WTC11 (cell line): ENCODE measurements around the gene EOLA1. TPM values are rescaled to one million over a fixed set of nuclear protein-coding genes. Genes with fewer than 3 reads are reported as not detected.

Experiments
- ATAC-seq: fragments of 200-7000 bp; cut with Tn5 transposase; 2 replicates; pipeline ENCODE4 v1.10.0; 2021; ENCODE audit warnings: mild to moderate bottlenecking, moderate library complexity
- CTCF ChIA-PET: fragments of 300-600 bp; sonication (Branson Sonifier 250); formaldehyde crosslinking; loops from one replicate; lab custom pipeline; 2021; ENCODE audit warnings: antibody characterized with exemption; lab: Charles Lee
- POLR2A ChIA-PET: fragments of 350-600 bp; sonication (Branson Sonifier 250); formaldehyde crosslinking; loops from one replicate; lab custom pipeline; 2021; ENCODE audit warnings: antibody characterized with exemption; lab: Charles Lee
- DNase-seq: peaks from one replicate; pipeline ENCODE4 v3.0.0; 2021; ENCODE audit warnings: low spot score
- H3K27ac Mint-ChIP-seq: 2 replicates; pipeline ENCODE4 v1.8.0; 2021; ENCODE audit warnings: mixed read lengths
- H3K27me3 Mint-ChIP-seq: 2 replicates; pipeline ENCODE4 v1.8.0; 2021; ENCODE audit warnings: low read depth, mild to moderate bottlenecking, moderate library complexity, mixed read lengths
- H3K36me3 Mint-ChIP-seq: 2 replicates; pipeline ENCODE4 v1.8.0; 2021; ENCODE audit warnings: mixed read lengths
- H3K4me1 Mint-ChIP-seq: 2 replicates; pipeline ENCODE4 v1.8.0; 2022; ENCODE audit warnings: mixed read lengths
- H3K4me3 Mint-ChIP-seq: 2 replicates; pipeline ENCODE4 v1.8.0; 2021; ENCODE audit warnings: mild to moderate bottlenecking, moderate library complexity, mixed read lengths
- H3K9me3 Mint-ChIP-seq: 2 replicates; pipeline ENCODE4 v1.8.0; 2021; ENCODE audit warnings: mixed read lengths
- FOXK1 ChIP-seq: sonication (generic); formaldehyde crosslinking; IDR thresholded peaks from 2 replicates; pipeline ENCODE4 v1.8.0; 2022; ENCODE audit warnings: mild to moderate bottlenecking, moderate library complexity, missing genetic modification reagents
- NFYB ChIP-seq: sonication (generic); formaldehyde crosslinking; conservative IDR thresholded peaks from 2 replicates; pipeline ENCODE4 v1.8.0; 2022; ENCODE audit warnings: low read depth, missing genetic modification reagents
- NR2C2 ChIP-seq: sonication (generic); formaldehyde crosslinking; IDR thresholded peaks from 2 replicates; pipeline ENCODE4 v1.8.0; 2022; ENCODE audit warnings: mild to moderate bottlenecking, missing genetic modification reagents
- OVOL2 ChIP-seq: fragments of 250-450 bp; sonication (Bioruptor Pico); IDR thresholded peaks from 2 replicates; pipeline ENCODE4 v1.9.0; 2021; ENCODE audit warnings: mild to moderate bottlenecking, borderline replicate concordance
- RORB ChIP-seq: fragments of 250-450 bp; sonication (Bioruptor Pico); IDR thresholded peaks from 2 replicates; pipeline ENCODE4 v1.9.0; 2021; ENCODE audit warnings: mild to moderate bottlenecking
- TCF7 ChIP-seq: sonication (generic); formaldehyde crosslinking; IDR thresholded peaks from 2 replicates; pipeline ENCODE4 v1.8.0; 2022; ENCODE audit warnings: mild to moderate bottlenecking, low read depth, missing genetic modification reagents, moderate library complexity
- TEAD1 ChIP-seq: sonication (generic); formaldehyde crosslinking; IDR thresholded peaks from 2 replicates; pipeline ENCODE4 v1.8.0; 2022; ENCODE audit warnings: mild to moderate bottlenecking, missing genetic modification reagents
- ZNF121 ChIP-seq: sonication (generic); formaldehyde crosslinking; IDR thresholded peaks from 2 replicates; pipeline ENCODE4 v1.8.0; 2023; ENCODE audit warnings: missing genetic modification reagents
- ZNF232 ChIP-seq: sonication (generic); formaldehyde crosslinking; IDR thresholded peaks from 2 replicates; pipeline ENCODE4 v1.8.0; 2022; ENCODE audit warnings: mild to moderate bottlenecking, missing genetic modification reagents
- ZNF263 ChIP-seq: sonication (generic); formaldehyde crosslinking; IDR thresholded peaks from 2 replicates; pipeline ENCODE4 v1.8.1; 2022; ENCODE audit warnings: low read depth, mild to moderate bottlenecking, moderate library complexity, missing genetic modification reagents
- ZNF671 ChIP-seq: fragments of 250-450 bp; sonication (Bioruptor Pico); IDR thresholded peaks from 2 replicates; pipeline ENCODE4 v1.8.0; 2021; ENCODE audit warnings: mild to moderate bottlenecking
- total RNA-seq: library from RNA; stranded (reverse); gene quantifications from 3 replicates; pipeline ENCODE4 v1.2.3, GENCODE V29; 2021
- TF ChIP-seq, protein P1 (sequence below): sonication (generic); formaldehyde crosslinking; IDR thresholded peaks from 2 replicates; pipeline ENCODE4 v1.8.0; 2022; ENCODE audit warnings: mild to moderate bottlenecking, missing genetic modification reagents
- TF ChIP-seq, protein P2 (sequence below): fragments of 200-600 bp; IDR thresholded peaks from 2 replicates; pipeline ENCODE4 v1.8.0; 2022; ENCODE audit warnings: antibody characterized with exemption
- TF ChIP-seq, protein P3 (sequence below): sonication (generic); formaldehyde crosslinking; conservative IDR thresholded peaks from 2 replicates; pipeline ENCODE4 v1.8.1; 2022; ENCODE audit warnings: mild to moderate bottlenecking, missing genetic modification reagents
- TF ChIP-seq, protein P4 (sequence below): sonication (generic); formaldehyde crosslinking; IDR thresholded peaks from 2 replicates; pipeline ENCODE4 v1.8.1; 2022; ENCODE audit warnings: mild to moderate bottlenecking, missing genetic modification reagents, moderate library complexity, borderline replicate concordance
- TF ChIP-seq, protein P5 (sequence below): sonication (generic); formaldehyde crosslinking; IDR thresholded peaks from 2 replicates; pipeline ENCODE4 v1.8.1; 2023; ENCODE audit warnings: mild to moderate bottlenecking, missing genetic modification reagents
- TF ChIP-seq, protein P6 (sequence below): fragments of 250-450 bp; sonication (Bioruptor Pico); IDR thresholded peaks from 2 replicates; pipeline ENCODE4 v1.8.0; 2021; ENCODE audit warnings: mild to moderate bottlenecking
- TF ChIP-seq, protein P7 (sequence below): fragments of 250-450 bp; sonication (Bioruptor Pico); IDR thresholded peaks from 2 replicates; pipeline ENCODE4 v1.9.0; 2021; ENCODE audit warnings: moderate library complexity, mild to moderate bottlenecking, inconsistent platforms, borderline replicate concordance
- TF ChIP-seq, protein P8 (sequence below): fragments of 250-450 bp; sonication (Bioruptor Pico); IDR thresholded peaks from 2 replicates; pipeline ENCODE4 v1.9.0; 2021; ENCODE audit warnings: mild to moderate bottlenecking

The EOLA1 gene
- total RNA-seq, 1 experiment from 2014 or later: 5.4 TPM

DNA sequence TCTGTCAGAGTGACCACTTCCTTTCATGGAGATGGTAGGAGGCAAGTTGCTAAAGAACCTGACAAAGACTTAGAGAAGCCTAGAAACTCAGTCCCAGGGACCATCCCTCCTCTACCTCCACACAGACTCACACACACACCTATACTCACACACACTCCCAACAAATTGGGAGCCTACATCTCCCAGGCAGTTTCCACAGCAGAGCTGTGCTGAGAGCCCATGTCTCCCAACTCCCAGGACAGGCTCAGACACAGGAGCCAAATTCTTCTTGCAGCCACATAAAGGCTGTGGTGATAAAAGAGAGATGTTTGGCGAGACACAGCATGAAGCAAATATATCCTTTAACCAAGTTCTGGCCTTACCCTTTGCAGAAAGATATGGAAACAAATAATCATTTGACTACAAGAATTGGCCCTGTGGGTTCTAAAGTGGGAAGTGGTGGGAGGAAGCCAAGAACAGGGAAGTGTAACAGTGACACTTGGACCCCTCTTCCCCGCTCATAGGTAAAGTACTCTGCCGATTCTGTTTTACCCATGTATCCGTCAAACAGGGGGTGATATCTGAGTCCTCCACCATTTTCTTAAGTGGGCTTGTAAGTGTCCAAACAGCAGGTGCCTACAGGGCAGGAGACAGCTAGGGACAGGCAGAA, 24.7 kb upstream of the EOLA1 start (continued):
- TF ChIP-seq, protein P1, sequence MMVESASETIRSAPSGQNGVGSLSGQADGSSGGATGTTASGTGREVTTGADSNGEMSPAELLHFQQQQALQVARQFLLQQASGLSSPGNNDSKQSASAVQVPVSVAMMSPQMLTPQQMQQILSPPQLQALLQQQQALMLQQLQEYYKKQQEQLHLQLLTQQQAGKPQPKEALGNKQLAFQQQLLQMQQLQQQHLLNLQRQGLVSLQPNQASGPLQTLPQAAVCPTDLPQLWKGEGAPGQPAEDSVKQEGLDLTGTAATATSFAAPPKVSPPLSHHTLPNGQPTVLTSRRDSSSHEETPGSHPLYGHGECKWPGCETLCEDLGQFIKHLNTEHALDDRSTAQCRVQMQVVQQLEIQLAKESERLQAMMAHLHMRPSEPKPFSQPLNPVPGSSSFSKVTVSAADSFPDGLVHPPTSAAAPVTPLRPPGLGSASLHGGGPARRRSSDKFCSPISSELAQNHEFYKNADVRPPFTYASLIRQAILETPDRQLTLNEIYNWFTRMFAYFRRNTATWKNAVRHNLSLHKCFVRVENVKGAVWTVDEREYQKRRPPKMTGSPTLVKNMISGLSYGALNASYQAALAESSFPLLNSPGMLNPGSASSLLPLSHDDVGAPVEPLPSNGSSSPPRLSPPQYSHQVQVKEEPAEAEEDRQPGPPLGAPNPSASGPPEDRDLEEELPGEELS: no peak

DNA sequence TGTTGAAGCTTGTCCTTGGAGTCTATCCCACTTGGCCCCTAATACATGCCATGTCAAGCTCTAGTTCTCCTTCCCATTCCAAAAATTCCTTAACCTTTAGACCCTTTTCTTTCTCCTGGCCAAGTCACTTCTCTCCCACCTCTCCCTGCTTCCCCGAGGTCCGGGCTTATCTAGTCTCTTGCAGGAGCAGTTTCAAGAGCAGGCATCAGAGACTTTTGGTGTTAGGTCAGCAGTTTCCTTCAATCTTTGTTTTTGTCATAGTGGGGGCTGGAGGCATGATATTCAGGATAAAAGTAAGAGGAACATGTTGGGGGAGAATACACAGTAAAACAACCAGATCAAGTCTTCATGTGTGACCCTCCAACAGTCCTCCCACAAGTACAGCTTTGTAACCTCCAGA, 24.2 kb upstream of the EOLA1 start:
- POLR2A ChIA-PET: no interaction called here
- CTCF ChIA-PET: no interaction called here
- Mint-ChIP-seq H3K4me1 (no peaks in the 10 kb centered on the region; the same call in 1 of the 2 replicates), H3K36me3 (no peaks in the 10 kb centered on the region), H3K27me3 (peaks cover 5% of the 10 kb centered on the region; the same call in 1 of the 2 replicates), H3K4me3 (no peak overlapping the region), H3K9me3 (no peaks in the 10 kb centered on the region), H3K27ac (no peak overlapping the region)
- ATAC-seq (no peak), DNase-seq (no peak)
- TF ChIP-seq NR2C2 (CRISPR knock-in tag): no peak
- no peak for TF ChIP-seq OVOL2 (CRISPR knock-in tag)
- no peak for TF ChIP-seq ZNF121 (CRISPR knock-in tag)
- TF ChIP-seq, protein P2, sequence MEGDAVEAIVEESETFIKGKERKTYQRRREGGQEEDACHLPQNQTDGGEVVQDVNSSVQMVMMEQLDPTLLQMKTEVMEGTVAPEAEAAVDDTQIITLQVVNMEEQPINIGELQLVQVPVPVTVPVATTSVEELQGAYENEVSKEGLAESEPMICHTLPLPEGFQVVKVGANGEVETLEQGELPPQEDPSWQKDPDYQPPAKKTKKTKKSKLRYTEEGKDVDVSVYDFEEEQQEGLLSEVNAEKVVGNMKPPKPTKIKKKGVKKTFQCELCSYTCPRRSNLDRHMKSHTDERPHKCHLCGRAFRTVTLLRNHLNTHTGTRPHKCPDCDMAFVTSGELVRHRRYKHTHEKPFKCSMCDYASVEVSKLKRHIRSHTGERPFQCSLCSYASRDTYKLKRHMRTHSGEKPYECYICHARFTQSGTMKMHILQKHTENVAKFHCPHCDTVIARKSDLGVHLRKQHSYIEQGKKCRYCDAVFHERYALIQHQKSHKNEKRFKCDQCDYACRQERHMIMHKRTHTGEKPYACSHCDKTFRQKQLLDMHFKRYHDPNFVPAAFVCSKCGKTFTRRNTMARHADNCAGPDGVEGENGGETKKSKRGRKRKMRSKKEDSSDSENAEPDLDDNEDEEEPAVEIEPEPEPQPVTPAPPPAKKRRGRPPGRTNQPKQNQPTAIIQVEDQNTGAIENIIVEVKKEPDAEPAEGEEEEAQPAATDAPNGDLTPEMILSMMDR: no peak
- TF ChIP-seq ZNF232 (CRISPR knock-in tag): no peak

DNA sequence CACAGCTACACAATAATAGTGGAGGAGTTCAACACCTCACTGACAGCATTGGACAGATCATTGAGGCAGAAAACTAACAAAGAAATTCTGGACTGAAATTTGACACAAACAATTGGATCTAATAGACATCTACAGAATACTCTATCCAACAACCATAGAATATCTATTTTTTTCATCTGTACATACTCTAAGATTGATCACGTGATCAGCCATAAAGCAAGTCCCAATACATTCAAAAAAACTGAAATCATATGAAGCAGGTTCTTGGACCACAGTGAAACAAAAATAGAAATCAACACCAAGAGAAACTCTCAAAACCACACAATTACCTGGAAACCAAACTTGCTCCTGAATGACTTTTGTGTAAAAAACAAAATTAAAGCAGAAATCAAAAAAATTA, 23.5 kb upstream of the EOLA1 start:
- ChIA-PET CTCF (no interaction called here), POLR2A (no interaction called here)
- DNase-seq (no peak), ATAC-seq (no peak)
- TF ChIP-seq, protein P3, sequence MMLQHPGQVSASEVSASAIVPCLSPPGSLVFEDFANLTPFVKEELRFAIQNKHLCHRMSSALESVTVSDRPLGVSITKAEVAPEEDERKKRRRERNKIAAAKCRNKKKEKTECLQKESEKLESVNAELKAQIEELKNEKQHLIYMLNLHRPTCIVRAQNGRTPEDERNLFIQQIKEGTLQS (CRISPR knock-in tag): no peak
- TF ChIP-seq TEAD1: no peak
- no peak for TF ChIP-seq ZNF263
- TF ChIP-seq, protein P4, sequence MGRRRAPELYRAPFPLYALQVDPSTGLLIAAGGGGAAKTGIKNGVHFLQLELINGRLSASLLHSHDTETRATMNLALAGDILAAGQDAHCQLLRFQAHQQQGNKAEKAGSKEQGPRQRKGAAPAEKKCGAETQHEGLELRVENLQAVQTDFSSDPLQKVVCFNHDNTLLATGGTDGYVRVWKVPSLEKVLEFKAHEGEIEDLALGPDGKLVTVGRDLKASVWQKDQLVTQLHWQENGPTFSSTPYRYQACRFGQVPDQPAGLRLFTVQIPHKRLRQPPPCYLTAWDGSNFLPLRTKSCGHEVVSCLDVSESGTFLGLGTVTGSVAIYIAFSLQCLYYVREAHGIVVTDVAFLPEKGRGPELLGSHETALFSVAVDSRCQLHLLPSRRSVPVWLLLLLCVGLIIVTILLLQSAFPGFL (CRISPR knock-in tag): no peak
- TF ChIP-seq FOXK1: no peak
- no peak for TF ChIP-seq RORB (CRISPR knock-in tag)
- TF ChIP-seq TCF7 (CRISPR knock-in tag): no peak
- no peak for TF ChIP-seq ZNF671 (CRISPR knock-in tag)
- TF ChIP-seq NFYB: no peak
- TF ChIP-seq, protein P5, sequence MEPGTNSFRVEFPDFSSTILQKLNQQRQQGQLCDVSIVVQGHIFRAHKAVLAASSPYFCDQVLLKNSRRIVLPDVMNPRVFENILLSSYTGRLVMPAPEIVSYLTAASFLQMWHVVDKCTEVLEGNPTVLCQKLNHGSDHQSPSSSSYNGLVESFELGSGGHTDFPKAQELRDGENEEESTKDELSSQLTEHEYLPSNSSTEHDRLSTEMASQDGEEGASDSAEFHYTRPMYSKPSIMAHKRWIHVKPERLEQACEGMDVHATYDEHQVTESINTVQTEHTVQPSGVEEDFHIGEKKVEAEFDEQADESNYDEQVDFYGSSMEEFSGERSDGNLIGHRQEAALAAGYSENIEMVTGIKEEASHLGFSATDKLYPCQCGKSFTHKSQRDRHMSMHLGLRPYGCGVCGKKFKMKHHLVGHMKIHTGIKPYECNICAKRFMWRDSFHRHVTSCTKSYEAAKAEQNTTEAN (CRISPR knock-in tag): no peak
- TF ChIP-seq, protein P6, sequence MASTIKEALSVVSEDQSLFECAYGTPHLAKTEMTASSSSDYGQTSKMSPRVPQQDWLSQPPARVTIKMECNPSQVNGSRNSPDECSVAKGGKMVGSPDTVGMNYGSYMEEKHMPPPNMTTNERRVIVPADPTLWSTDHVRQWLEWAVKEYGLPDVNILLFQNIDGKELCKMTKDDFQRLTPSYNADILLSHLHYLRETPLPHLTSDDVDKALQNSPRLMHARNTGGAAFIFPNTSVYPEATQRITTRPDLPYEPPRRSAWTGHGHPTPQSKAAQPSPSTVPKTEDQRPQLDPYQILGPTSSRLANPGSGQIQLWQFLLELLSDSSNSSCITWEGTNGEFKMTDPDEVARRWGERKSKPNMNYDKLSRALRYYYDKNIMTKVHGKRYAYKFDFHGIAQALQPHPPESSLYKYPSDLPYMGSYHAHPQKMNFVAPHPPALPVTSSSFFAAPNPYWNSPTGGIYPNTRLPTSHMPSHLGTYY (CRISPR knock-in tag): no peak
- TF ChIP-seq, protein P7, sequence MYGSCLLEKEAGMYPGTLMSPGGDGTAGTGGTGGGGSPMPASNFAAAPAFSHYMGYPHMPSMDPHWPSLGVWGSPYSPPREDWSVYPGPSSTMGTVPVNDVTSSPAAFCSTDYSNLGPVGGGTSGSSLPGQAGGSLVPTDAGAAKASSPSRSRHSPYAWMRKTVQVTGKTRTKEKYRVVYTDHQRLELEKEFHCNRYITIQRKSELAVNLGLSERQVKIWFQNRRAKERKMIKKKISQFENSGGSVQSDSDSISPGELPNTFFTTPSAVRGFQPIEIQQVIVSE (CRISPR knock-in tag): no peak
- TF ChIP-seq, protein P8, sequence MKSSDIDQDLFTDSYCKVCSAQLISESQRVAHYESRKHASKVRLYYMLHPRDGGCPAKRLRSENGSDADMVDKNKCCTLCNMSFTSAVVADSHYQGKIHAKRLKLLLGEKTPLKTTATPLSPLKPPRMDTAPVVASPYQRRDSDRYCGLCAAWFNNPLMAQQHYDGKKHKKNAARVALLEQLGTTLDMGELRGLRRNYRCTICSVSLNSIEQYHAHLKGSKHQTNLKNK (CRISPR knock-in tag): no peak
- TF ChIP-seq, protein P1: no peak
- no peak for TF ChIP-seq ZNF121 (CRISPR knock-in tag)
- H3K4me3 Mint-ChIP-seq: no peak overlapping the region
- H3K27me3 Mint-ChIP-seq: peaks cover 7% of the 10 kb centered on the region; the same call in 1 of the 2 replicates
- no peaks in the 10 kb centered on the region for H3K36me3 Mint-ChIP-seq
- no peaks in the 10 kb centered on the region for H3K9me3 Mint-ChIP-seq
- H3K4me1 Mint-ChIP-seq: no peaks in the 10 kb centered on the region; the same call in 1 of the 2 replicates
- H3K27ac Mint-ChIP-seq: no peak overlapping the region
